Measurements from ENCODE around the gene XRCC3.

GRCh38 chr14:103699901-103700752, 15.1 kb downstream of the XRCC3 start:
- TF ChIP-seq POLR2A (IDR thresholded peaks at IDR 0.05) (no peak), CTCF (IDR thresholded peaks at IDR 0.05) (no peak)

All from testis (tissue), 2 donors.